Colon (tissue), 2 donors: ENCODE results near the gene SH3GL2.

Experiments
- FAIRE-seq: peaks from 2 replicates; lab custom pipeline; 2012; peaks lifted over from hg19 to GRCh38; lab: Jason Lieb, UNC
- donor health status: control.
- donor health status: control.

The SH3GL2 gene

DNA sequence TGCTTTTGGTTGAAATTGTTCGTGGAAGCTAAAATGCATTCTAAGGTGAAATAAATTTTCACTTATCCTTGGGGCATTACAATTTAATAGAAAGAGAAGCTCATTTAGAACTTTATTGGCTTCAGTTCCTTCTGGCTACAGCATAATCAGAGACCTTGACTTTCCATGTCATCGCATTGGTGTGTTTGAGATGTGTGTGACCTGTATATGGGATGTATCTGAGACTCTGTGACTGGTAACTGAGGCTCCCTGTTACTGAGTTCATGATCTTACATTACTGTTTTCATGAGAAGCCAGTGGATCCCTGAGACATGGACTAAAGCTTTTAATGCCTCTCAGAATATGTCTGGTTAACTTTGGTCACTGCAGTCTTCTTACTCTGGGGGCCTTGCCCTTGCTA lies 32.5 kb downstream of the SH3GL2 start:
- no peak for FAIRE-seq

DNA sequence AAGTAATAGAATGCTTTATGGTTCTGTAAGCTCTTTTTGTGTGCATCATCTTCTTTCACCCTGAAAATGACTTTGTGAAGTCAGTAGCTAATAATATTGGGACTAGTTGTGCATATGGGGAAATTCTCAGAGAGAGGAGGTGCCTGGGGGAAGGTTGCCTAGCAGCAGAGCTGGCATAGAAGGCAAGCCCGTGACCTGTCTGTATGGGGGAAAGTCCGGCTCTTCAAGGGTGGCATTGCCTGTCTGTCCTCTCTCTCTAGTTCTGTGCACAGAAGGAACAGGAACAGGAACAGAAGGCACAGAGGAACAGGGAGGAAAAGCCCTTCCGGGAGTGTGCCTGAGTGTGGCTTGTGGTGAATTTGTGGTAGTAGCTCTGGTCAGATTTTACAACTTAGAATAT lies 33.1 kb downstream of the SH3GL2 start:
- no peak for FAIRE-seq

DNA sequence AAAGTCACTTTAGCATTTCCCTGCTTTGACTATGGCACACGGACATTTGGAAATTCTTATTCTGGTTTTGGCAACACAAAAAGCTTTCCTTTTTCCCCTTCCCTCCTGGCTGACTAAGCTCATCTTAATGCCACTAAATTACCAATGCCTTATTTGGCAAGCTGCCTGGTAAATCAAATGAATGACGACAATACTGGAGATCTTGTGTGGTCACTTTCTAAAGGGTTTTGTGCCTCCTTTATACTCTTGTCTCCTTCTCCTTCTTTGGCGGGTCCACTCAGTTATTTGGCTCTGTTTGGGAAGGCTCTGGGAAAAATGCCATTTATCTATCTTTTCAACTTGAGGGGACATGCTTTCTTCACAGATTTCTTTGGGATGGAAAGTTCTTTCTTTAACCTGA lies 34.9 kb downstream of the SH3GL2 start:
- no peak for FAIRE-seq

DNA sequence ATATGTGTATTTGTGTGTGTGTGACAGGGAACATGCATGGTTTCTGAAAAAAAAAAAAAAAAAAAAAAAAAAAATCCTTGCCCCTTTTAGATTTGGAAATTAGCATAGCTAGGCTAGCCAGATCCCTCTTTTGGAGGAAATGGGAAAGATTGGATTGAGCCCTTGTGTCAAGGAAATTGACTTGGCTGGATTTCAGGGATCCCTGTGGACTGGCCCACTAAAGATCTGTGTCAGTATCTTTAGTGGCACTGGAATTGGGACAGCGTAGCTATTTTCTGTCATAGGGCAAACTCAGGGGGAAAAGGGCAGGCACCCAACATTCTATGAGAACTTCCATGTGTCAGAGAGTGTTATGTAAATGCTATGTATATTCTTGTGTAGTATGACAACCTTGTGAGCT lies 35.4 kb downstream of the SH3GL2 start:
- FAIRE-seq, result no peak

DNA sequence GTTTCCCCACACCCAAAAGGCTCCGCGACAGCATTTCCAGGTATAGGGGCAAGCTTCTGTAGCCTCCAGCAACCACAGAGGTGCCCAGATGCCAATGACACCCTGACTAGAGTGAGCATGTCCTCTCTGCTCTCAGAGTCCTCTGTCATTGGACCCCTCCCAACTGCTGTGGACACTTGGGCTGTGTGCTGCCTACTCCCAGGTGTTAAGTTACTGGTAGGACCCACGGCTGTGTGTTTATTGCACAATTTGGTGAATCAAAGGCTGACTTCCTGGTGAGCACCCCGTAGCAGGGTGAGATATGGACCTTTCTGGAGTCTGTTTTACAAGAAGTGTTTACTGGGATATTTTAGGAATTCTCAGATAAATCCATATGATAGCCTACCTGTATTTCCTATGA lies 36.0 kb downstream of the SH3GL2 start:
- no peak for FAIRE-seq

DNA sequence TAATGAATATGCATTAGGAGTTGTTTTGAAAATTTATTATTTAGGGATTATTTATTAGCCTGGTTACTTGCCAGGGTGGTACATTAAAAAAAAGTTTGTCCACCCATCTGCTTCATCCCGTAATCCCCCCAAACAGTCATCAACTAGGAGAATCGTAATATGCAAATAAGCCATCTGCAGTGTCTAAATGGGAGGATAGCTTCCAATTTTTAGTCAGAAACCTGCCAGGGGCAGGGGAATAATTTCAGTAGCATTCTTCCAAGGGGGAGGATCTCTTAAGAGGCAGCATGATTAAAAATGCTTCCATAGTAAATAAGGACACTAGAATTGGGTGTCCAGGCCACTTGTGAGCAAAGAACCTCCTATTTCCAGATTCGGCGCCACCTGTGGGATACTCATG lies 43.3 kb downstream of the SH3GL2 start:
- no peak for FAIRE-seq

DNA sequence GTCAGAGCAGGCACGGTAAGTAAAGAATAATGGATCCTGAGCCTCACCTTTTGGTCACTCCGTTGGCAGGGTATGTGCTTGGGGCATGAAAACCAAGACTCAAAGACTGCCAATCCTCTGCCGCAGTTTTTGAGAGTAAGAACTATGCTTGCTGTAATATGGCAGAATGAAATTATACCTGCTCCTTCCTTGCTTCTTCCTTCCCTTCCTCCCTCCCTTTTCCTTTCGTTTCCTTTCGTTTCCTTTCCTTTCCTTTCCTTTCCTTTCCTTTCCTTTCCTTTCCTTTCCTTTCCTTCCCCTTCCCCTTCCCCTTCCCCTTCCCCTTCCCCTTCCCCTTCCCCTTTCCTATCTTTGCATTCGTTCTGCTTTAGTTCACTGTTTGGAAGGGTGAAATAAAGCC lies 43.9 kb downstream of the SH3GL2 start:
- no peak for FAIRE-seq

DNA sequence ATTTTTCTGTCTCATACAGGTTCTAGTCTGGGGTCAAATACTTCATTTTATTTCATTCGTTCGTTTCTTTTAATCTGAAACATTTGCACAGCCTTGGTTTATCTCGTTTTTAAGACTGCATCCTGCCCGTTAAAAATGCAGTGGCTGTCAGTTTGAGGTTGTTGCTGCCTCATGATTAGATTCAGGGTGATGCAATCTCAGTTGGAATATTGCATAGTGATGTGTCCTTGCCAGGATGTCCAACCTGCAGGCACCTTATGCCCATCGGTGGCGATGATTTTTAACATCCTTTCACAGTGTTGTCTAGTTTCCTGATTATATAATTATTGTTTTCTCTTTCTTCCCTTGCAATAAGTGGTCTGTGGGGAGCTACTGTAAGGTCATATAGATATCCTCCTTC lies 45.1 kb downstream of the SH3GL2 start:
- no peak for FAIRE-seq

DNA sequence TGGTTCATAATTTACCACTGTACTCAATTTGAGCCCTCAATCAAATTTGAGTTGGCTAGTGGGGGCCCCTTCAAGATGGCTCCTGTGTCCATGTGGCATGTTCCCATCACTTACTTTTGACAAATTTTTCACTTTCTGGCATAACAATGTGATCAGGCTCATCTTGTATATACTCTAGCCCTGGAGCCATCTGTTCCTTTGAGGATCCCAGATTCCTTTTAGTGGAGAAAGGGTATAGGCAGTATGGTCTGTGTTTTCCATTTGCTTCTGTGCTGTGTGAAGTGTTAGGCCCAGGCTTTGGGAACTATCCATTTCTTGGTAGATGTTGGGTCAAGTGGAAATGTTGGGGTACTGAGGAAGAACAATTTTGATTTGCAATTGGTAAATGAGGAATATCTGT lies 45.7 kb downstream of the SH3GL2 start:
- no peak for FAIRE-seq

DNA sequence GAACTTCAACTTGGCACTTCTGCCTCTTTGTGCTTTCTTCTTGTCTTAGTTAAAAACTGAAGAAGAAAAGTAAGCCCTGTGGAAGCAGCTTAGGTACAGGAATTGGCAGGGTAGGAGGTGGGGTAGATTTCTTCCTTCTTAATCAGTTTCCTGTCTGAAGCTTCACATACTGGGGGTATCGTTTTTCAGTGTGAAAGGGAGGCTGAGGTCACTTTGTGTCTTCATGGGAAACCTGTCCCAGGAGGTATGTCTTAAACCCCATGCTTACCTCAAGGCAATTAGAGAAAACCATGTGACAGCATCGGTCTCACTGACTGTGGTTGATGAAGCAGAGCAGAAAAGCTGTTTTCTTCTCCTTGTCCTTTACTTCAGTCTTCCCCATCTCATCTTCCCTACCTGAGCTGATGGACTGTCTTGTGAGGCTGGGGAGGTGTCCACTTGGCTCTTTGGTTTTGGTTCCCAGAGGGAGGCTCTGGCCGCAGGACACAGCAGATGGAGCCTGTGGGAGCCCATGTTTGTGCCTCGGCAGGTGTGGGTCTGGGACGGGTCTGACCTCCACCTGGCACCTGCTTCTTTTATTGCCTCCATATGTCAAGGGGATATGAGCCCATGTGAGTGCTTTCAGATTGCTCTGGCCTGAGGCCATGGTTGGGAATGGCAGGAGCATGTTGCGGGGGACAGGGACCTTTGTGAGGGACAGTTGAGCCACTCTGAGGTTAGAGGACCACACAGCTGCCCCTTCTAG lies 47.0 kb downstream of the SH3GL2 start:
- FAIRE-seq, result no peak

DNA sequence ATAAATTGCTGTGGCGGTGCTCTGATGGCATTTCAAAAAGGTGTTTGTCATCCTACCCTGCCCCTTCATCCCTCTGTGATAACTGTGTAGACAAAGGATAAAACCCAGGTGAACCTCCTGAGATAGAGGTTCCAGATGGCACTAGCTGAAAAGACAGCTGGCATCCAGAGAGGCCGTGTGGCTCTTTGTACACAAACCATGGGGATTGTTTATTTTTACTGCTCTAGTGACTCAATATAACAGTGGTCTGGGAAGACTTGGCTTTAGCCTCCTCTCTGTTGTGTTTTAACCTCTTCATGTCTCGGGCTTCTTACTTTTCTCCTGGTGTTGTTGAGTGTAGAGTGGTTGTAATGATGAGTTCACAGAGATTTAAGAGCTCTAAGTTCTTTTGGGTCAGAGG lies 48.8 kb downstream of the SH3GL2 start:
- no peak for FAIRE-seq

DNA sequence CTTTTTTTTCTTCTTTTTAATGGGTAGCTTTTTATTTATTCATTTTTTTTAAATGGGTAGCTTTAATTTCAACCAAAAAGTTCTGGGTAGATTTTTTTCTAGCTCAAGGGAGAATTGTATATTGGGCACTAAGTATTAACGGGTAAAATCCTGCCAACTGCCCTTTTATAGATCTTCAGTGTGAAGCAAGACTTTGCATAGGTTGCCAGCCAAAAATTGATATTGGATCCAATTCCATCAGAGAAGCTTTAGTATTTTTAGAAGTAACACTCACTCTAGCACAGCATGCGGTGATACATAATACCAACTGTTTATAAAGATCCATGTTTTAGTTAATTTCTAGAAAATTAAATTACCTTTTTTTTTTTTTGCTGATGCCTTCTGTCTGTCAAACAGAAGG lies 49.8 kb downstream of the SH3GL2 start:
- FAIRE-seq, result no peak

DNA sequence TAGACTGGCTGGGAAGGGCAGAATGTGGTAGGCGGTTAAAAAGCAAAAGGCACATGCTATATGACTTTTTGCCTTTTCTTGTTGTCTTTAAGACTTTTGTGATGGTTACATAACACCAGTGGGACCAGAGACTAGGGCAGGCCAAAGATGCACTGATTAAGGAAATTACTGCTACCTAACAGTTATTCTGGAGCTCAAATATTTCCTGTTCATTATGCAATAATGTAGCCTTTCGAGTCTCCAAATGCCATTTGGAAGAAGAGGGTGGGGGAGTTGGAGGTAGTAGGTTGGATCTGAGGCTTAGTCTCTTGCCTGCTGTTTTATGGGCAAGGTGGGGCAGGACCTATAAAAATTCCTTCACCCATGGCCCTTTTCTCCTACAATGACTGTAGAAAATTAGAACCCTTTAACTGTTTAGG lies 51.7 kb downstream of the SH3GL2 start:
- no peak for FAIRE-seq

DNA sequence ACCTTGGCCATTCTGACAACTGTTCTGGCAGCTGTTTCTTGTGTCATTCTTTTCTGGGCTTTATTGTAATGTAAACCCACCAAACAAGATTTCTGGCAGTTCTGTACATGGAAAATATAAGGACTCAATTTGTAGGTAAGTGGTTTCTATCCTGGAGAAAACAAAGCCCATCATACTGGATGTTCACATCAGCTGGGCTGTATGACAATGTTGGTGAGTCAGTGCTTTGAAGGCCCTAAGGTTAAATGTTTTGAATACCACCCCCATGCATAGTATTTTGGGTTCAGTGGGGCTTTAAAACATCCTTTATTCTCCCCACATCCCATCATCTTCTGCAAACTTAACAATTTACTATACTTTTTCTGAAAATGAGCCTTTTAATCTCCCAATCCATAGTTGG lies 52.5 kb downstream of the SH3GL2 start:
- no peak for FAIRE-seq

DNA sequence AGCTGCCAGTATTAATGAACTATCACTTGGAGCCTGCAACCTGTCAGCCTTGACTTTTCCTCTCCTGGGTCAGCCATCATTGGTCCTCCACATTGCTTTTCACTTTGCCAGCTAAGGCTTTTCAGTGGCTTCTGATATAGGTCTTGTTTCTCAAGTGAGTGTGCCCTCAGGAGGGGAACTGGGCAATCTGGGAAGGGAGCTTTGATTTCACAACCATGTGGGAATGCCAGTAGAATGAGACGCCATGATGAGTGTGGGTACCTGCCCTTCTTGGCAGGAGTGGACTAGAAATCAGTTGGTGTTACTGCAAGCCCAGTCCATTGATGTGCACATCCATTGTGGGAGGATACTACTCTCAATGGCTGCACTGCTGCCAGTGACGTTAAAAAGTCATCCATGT lies 54.1 kb downstream of the SH3GL2 start:
- FAIRE-seq, result no peak

DNA sequence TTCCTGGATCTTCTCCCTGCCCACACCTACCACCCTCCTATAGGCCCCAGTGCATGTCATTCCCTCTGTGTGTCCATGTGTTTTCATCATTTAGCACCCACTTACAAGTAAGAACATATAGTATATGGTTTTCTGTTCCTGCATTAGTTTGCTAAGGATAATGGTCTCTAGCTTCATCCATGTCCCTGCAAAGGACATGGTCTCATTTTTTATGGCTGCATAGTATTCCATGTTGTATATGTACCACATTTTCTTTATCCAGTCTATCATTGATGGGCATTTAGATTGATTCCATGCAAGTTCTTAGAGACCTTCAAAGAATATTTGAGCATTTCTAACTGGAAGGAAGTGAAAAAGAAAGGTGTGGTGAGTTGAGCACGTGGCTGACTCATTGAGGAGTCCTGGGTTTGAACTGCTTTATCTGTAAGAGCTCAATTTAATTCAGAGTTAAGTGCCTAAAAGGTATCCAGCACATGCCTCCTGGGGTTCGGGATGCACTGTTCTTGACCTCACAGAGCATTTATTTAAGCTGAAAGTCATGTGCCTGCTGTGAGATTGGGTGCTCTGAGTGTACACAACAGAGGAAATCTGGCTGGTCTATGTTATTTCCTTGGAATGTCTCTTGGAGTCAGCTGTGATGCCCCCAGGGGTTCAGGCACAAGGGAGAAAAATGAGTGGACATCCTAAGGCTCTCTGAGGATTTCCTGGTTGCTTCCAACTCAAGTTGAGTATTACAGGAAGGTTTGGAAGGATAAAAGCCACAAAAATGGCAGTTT lies 56.4 kb downstream of the SH3GL2 start:
- no peak for FAIRE-seq

DNA sequence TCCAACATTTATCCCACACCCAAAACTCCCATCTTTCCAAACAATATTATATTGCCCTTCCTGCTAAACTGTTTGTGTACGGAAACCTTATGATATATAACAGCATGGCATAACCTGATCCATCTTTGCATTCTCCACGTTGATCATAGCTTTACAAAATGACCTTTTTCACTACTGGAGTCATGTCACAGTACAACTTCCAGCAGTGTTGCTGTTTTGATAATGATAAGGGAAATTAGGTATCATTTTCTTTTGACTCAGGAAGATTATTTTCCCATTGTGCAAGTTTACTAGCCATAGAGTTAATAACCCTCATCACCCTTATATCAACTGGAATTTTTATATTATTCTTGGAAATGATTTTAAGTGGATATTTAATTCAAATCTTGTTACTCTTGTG lies 57.5 kb downstream of the SH3GL2 start:
- no peak for FAIRE-seq

DNA sequence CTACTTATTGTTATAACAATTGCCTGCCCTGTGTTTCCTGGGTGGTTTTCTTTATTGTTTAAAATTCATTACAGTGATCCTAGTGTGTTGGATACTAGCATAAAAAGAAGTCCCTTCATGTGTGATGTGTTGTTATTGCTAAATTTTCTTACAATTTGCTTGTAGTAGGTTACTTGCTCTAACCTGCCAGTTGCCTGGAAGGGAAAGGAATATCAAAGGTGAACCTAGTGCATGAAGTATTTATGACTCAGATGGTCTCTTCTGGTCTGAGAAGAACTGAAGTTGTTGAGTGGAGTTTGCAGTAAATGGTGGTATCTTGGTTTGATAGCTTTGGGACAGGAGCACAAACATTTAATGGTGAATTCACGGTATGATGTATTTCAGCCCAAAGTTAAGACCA lies 58.0 kb downstream of the SH3GL2 start:
- no peak for FAIRE-seq

DNA sequence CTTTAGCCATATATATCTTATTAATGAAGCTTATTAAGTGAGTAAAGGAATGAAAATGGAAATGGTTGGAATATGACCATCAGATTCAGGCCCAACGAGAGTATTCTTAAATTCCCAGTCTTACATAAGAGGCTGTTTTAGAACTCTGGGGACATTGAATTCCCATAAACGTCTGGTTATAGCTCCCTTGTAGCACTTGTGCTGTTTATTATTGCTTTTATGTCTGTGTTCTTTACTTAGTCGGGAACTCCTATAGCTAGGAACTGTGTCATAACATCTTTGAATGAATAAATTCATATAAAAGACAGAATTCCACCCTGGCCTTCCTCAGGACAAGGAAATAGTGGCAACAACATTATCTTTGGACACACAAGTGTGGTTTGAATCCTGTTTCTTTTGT lies 58.4 kb downstream of the SH3GL2 start:
- FAIRE-seq, result no peak

DNA sequence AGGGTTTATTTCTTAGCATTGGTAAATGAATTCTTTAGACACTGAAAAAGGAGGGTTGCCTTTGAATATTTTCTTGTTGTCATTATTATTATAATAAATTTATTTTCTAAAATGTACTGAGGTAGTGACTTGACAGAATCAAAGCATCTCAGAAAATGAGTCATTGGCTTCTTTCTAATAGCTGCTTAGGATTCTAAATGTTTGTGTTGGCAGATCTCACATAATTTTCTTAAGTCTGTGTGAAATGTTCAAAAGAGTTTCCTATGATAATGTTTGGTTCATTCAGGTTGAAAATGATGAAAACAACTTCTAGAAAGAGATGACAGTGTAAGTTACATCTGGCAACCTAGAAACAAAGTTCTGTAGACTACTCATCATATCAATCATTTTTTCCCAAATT lies 69.7 kb downstream of the SH3GL2 start:
- FAIRE-seq, result no peak

DNA sequence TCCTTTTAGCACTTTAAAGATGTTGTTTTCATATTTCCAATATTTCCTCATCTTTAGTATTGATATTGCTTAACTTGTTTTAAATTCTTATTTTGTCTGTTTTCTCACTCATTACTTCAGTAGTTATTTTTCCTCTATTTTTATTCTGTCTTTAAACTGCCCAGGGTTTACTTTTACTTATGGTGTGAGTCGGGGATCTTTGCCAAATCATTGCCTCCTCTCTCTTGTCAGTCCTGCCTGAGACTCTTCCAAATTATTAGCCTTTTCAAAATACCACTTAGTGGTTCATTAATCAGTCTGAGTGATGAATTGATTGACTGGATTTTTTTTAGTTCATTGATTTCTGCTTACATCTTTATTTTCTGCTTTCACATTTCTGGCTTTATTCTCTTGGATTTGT lies 72.9 kb downstream of the SH3GL2 start:
- FAIRE-seq, result no peak

DNA sequence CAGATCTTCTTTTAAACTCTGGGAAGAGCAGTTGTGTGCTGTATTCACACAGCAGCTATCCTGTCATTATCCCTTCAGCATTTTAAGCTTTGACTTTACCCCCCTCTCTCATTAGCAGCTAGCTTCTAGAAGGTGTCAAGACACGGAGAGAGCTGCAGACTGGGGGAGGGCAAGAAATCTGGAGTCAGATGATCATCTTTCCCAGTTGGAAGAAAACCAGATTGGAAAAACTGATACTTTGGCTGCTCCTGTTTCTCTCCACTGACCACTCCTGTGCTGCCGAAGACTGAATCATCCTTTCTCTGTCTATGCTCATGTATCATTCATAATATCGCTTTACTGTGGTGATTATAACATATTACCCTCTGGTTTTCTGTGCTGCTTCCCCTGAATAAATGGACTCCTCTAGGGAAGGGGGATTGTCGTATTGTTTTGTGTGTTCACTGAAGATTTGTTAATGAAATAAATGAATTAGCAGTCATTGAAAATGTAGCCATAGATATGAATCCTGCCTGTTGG lies 75.1 kb downstream of the SH3GL2 start:
- no peak for FAIRE-seq

DNA sequence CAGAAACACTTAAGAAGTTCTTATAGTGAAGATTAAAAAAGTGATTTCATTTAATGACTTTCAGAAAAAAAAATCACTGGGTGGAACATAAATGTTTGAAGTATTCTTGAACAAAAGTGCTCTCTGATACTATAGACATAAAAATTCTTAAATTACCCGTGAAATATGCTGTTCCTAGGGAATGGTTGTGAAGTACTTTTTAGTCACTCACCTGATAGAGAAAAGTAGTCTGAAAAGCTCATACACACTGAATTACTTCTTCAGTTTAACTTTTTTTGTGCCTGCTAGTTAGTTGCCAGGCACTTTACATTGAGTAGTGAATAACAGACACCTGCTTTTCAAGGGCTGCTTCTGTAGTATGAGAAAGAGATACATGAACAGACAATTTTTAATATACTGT lies 78.0 kb downstream of the SH3GL2 start:
- no peak for FAIRE-seq

DNA sequence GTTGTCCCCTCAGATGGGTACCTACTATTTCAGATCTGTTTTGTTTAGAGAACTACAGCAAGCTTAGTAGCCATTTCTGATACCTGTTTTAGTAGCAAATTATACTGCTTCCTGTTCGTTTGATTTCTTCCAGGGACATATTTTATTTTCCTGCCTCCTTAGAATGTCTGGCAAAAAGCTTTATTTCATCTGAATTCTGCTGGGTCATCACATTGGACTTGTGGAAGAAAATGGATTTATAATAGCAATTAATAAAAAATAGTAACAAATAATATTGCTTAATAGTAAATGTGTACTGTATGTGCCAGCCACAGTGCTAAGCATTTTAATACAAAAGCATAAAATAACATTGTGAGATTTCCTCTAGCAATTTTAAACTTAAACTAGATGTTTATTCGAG lies 79.4 kb downstream of the SH3GL2 start:
- no peak for FAIRE-seq
